T-helper 2 cell treated with Interferon-gamma antibody and Interleukin-4, amounts not matched to agents 5 μg/mL and 100 μg/mL, for 36 hours (primary cell): Measurements from ENCODE around the gene COMMD9.

ENCODE experiments used
- DNase-seq: peaks from one replicate; pipeline ENCODE4 v3.0.0; 2021; ENCODE audit warnings: low spot score
- H3K27ac Mint-ChIP-seq: one replicate; pipeline ENCODE4 v1.8.0; 2021; ENCODE audit warnings: mild to moderate bottlenecking, mixed read lengths
- H3K27me3 Mint-ChIP-seq: one replicate; pipeline ENCODE4 v1.8.0; 2021; ENCODE audit warnings: low read depth, mixed read lengths
- H3K36me3 Mint-ChIP-seq: one replicate; pipeline ENCODE4 v1.8.0; 2021; ENCODE audit warnings: low read depth, mixed read lengths
- H3K4me1 Mint-ChIP-seq: one replicate; pipeline ENCODE4 v1.8.0; 2021; ENCODE audit warnings: low read depth, mixed read lengths
- H3K4me3 Mint-ChIP-seq: one replicate; pipeline ENCODE4 v1.8.0; 2022; ENCODE audit warnings: mild to moderate bottlenecking, moderate library complexity, mixed read lengths
- H3K9me3 Mint-ChIP-seq: one replicate; pipeline ENCODE4 v1.8.0; 2021; ENCODE audit warnings: mixed read lengths

COMMD9 gene

GRCh38 chr11:36278531-36279282, 10.5 kb downstream of the COMMD9 start:
- no peak overlapping the region for H3K4me3 Mint-ChIP-seq
- H3K27ac Mint-ChIP-seq, result no peak overlapping the region
- no peaks in the 10 kb centered on the region for H3K36me3 Mint-ChIP-seq
- H3K4me1 Mint-ChIP-seq, result no peaks in the 10 kb centered on the region
- H3K9me3 Mint-ChIP-seq, result no peaks in the 10 kb centered on the region
- H3K27me3 Mint-ChIP-seq, result no peaks in the 10 kb centered on the region
- no peak for DNase-seq

DNA sequence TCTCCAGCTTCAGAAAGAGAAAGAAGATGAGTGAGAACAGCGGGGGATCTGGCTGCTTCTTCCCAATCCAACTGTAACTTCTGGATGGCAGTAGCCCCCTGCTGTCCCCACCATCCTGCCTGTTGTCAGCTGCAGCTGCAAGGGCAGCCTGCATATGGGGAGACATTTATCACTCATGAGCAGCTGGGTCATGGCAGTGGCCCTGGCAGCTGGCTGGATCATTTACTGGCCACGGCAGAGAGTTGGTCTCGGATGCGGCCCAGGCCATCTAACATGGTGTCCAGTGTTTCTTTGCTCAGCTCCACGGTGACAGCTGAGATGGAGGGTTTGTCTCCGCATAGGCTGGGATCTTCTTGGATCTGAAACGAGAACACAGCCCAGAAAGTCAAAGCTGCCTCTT, 14.8 kb downstream of the COMMD9 start:
- Mint-ChIP-seq H3K27ac (no peak overlapping the region), H3K4me3 (no peak overlapping the region), H3K9me3 (no peaks in the 10 kb centered on the region), H3K27me3 (no peaks in the 10 kb centered on the region), H3K4me1 (peaks cover 11% of the 10 kb centered on the region), H3K36me3 (no peaks in the 10 kb centered on the region)
- no peak for DNase-seq

- Mint-ChIP-seq H3K9me3 (no peaks in the 10 kb centered on the region), H3K36me3 (no peaks in the 10 kb centered on the region), H3K4me1 (peaks cover 11% of the 10 kb centered on the region), H3K27me3 (no peaks in the 10 kb centered on the region), H3K27ac (no peak overlapping the region), H3K4me3 (no peak overlapping the region)
- no peak for DNase-seq
These were observed 16.1 kb downstream of the COMMD9 start for GRCh38 chr11:36273110-36273509.

- no peak for DNase-seq
- H3K27me3 Mint-ChIP-seq, result no peaks in the 10 kb centered on the region
- no peaks in the 10 kb centered on the region for H3K36me3 Mint-ChIP-seq
- H3K27ac Mint-ChIP-seq, result no peak overlapping the region
- peaks cover 11% of the 10 kb centered on the region for H3K4me1 Mint-ChIP-seq
- H3K9me3 Mint-ChIP-seq, result no peaks in the 10 kb centered on the region
- no peak overlapping the region for H3K4me3 Mint-ChIP-seq
These were observed 17.3 kb downstream of the COMMD9 start for GRCh38 chr11:36271794-36272407.

DNA sequence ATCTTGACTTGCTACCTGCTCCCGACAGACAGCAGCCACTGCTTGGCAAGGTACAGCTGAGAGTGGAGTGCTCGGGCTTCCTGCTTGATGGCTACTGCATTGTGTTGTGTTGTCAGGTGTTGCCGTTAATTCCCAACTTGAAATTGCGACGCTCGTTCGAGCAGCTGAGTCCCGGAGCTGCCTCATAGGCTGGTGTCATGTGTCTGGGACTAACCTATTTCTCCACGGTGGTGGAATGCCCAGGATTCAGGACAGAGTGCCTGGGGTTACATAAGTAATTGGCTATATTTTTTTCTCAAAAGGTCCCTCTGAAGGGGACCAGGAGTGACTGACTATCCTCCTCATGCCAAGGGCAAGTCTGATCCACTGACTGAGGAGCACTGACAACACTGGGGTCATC, 18.5 kb downstream of the COMMD9 start:
- no peak for DNase-seq
- H3K36me3 Mint-ChIP-seq, result no peaks in the 10 kb centered on the region
- no peak overlapping the region for H3K27ac Mint-ChIP-seq
- no peaks in the 10 kb centered on the region for H3K9me3 Mint-ChIP-seq
- peaks cover 11% of the 10 kb centered on the region for H3K4me1 Mint-ChIP-seq
- H3K4me3 Mint-ChIP-seq, result no peak overlapping the region
- no peaks in the 10 kb centered on the region for H3K27me3 Mint-ChIP-seq

DNA sequence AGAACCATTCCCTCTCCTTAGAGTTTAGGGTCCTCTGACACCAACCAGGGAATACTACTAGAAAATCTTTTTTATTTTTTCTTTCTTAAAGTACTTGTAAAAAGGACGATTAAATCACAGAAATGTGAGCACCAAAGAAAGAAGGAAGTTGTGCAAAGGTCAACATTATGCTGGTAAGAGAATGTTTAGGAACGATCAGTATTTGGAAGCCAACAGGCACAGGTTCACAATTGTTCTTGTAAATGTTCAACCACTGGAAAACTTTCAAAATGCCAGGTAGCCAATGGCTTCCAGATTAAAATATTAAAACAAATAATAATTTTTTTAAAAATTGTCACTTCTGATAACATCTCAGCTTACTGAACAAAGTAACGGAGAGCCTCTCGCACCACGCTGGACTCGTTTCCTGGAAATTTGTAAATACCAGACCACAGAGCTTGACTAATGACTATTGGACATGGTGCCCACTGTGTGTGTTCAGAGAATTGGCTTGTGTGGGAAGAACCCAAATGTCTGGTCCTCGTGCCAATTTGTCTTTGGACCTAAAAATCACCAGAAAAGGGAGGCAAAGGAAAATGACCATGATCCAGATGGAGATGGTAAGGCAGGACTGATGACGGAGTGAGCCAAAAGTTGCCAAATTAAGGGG, 20.8 kb downstream of the COMMD9 start:
- Mint-ChIP-seq H3K9me3 (no peaks in the 10 kb centered on the region), H3K27ac (no peak overlapping the region)
- no peak for DNase-seq

GRCh38 chr11:36266767-36267166, 22.5 kb downstream of the COMMD9 start:
- no peaks in the 10 kb centered on the region for H3K9me3 Mint-ChIP-seq
- no peaks in the 10 kb centered on the region for H3K27me3 Mint-ChIP-seq

More for the DNA sequence above, 20.8 kb downstream of the COMMD9 start:
- Mint-ChIP-seq H3K27me3 (no peaks in the 10 kb centered on the region), H3K36me3 (no peaks in the 10 kb centered on the region), H3K4me1 (peaks cover 11% of the 10 kb centered on the region), H3K4me3 (no peak overlapping the region)

DNA sequence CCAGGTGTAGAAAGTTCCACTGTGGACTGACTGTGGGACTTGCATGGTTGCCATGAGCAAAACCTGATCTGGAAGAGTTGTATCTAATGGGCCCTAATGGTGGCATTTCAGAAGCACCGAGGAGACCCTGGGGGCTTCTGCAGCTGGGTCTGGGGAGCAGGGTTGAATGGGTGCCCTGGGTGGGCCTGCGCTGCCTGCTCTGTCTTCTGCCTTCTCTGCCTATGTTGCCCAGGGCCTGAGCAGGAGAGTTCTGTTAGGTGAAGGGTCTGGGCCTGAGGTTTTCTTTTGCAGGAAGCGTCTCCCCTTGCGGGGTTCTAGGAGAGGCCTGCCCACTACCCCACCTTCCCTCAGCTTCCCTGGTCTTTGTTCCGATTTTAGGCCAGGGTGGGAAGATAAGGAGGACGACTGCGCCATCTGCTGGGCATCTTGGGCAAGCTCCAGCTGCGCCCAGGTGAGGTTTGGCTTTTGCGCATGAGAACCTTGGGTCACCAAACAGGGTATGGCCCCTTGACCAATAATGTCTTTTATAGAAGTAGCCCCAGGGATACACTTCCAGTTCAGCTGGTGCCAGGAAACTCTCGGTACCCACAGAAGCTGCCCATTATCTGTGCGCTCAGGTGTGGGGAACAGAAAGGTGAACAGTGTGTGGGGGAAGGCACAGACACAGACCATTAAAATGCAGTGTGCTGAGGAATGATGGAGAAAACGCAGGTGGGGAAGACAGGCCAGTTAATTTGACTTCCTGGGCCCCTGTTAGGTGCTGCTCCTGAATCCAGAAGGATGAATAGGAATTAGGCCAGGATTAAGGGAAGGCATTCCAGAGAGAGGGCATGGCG, 23.2 kb downstream of the COMMD9 start:
- no peaks in the 10 kb centered on the region for H3K4me1 Mint-ChIP-seq
- peak; percentile 21 for DNase-seq
- no peak overlapping the region for H3K27ac Mint-ChIP-seq
- no peak overlapping the region for H3K4me3 Mint-ChIP-seq
- no peaks in the 10 kb centered on the region for H3K36me3 Mint-ChIP-seq
- no peaks in the 10 kb centered on the region for H3K9me3 Mint-ChIP-seq
- H3K27me3 Mint-ChIP-seq, result no peaks in the 10 kb centered on the region

More at GRCh38 chr11:36266767-36267166, 22.5 kb downstream of the COMMD9 start:
- Mint-ChIP-seq H3K4me3 (no peak overlapping the region), H3K4me1 (peaks cover 4% of the 10 kb centered on the region), H3K36me3 (no peaks in the 10 kb centered on the region), H3K27ac (no peak overlapping the region)
- DNase-seq, result no peak

DNA sequence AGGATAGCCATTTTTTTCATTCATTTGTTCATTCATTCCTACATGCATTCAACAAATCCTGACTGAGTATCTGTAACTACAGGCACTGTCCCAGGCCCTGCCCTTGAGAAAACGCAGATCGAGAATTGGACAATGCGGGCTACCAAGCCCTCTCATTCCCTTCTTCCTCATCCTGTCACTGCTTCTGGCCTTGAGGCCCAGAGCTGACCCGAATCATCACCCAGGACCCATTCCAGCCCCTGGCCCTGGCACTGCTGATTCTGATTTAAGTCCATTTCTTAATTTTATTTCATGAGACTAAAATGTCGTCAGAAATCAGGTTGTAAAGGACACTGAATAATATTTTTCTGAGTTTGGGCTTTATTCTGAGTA, 24.3 kb downstream of the COMMD9 start:
- no peaks in the 10 kb centered on the region for H3K9me3 Mint-ChIP-seq
- no peak overlapping the region for H3K27ac Mint-ChIP-seq
- no peaks in the 10 kb centered on the region for H3K4me1 Mint-ChIP-seq
- H3K4me3 Mint-ChIP-seq, result no peak overlapping the region
- no peaks in the 10 kb centered on the region for H3K36me3 Mint-ChIP-seq
- no peaks in the 10 kb centered on the region for H3K27me3 Mint-ChIP-seq
- no peak for DNase-seq

GRCh38 chr11:36264011-36264972, 24.9 kb downstream of the COMMD9 start:
- Mint-ChIP-seq H3K4me3 (no peak overlapping the region), H3K36me3 (no peaks in the 10 kb centered on the region), H3K4me1 (no peaks in the 10 kb centered on the region), H3K27me3 (no peaks in the 10 kb centered on the region), H3K27ac (no peak overlapping the region), H3K9me3 (no peaks in the 10 kb centered on the region)
- no peak for DNase-seq

- no peaks in the 10 kb centered on the region for H3K36me3 Mint-ChIP-seq
- no peaks in the 10 kb centered on the region for H3K4me1 Mint-ChIP-seq
These were observed 28.1 kb downstream of the COMMD9 start for GRCh38 chr11:36261094-36261493.

DNA sequence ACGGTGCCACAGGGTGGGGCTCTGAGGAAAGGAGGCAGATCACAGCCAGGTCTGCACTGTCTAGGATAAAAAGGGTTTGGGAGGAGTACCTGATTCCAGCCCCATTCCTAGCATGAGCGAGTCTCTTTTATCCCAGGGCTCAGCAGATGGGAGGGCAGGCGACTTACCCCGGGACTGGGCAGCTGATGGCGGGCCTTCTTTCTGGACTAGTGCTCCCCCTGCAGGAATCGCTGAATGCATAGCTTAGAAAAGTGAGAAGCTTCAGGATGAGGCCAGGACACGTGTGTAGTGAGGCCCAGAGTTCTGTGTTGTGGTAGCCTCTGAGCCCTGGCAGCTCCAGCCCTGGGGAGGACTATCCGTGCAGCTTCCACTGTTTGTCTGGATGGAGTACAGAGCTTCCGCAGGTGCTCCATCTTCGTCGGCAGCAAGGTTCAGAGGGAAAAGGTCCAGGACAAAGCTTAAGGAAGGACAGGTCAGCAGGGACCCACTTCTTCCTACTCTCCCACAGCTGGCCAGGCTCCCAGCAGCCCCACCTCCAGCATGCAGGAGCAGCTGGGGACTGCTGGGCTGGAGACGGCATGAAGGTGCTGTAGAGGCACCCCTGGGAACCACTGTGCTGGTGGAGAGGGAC, 30.4 kb downstream of the COMMD9 start:
- Mint-ChIP-seq H3K4me3 (no peak overlapping the region), H3K27ac (no peak overlapping the region), H3K27me3 (peaks cover 12% of the 10 kb centered on the region), H3K4me1 (no peaks in the 10 kb centered on the region), H3K36me3 (no peaks in the 10 kb centered on the region), H3K9me3 (no peaks in the 10 kb centered on the region)
- DNase-seq, result no peak

More at GRCh38 chr11:36261094-36261493, 28.1 kb downstream of the COMMD9 start:
- H3K27me3 Mint-ChIP-seq, result peaks cover 12% of the 10 kb centered on the region
- H3K4me3 Mint-ChIP-seq, result no peak overlapping the region
- H3K9me3 Mint-ChIP-seq, result no peaks in the 10 kb centered on the region
- no peak overlapping the region for H3K27ac Mint-ChIP-seq
- no peak for DNase-seq

DNA sequence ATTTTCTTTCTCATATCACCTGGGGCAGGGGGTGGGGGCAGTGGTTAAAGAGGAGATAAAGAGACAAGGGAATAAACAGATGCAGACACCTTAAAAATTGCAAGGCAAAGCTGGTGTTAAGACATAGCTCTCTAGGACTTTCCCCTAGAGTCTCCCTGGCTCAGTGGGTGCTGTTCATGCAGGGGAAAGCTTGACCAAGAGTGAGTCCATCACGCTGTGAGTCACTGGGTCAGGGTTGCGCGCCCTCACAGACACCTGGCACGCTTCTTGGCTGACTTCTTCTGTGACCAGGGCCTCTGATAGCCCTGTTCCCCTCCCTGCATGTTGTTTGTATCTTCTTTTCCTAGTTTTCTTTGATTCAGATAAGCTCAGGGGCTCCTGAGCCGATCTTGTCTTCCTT, 31.9 kb downstream of the COMMD9 start:
- H3K27me3 Mint-ChIP-seq, result peaks cover 12% of the 10 kb centered on the region
- H3K4me3 Mint-ChIP-seq, result no peak overlapping the region
- no peaks in the 10 kb centered on the region for H3K36me3 Mint-ChIP-seq
- H3K9me3 Mint-ChIP-seq, result no peaks in the 10 kb centered on the region
- no peaks in the 10 kb centered on the region for H3K4me1 Mint-ChIP-seq
- no peak overlapping the region for H3K27ac Mint-ChIP-seq
- DNase-seq, result no peak
